ENCODE results near the gene MYBPC1. TPM values are rescaled to one million over a fixed set of nuclear protein-coding genes. Genes with fewer than 3 reads are reported as not detected.

Gene MYBPC1
- total and polyA plus RNA-seq, 2 of the 4 experiments (the other 2 are of a cell fraction) = not detected

DNA sequence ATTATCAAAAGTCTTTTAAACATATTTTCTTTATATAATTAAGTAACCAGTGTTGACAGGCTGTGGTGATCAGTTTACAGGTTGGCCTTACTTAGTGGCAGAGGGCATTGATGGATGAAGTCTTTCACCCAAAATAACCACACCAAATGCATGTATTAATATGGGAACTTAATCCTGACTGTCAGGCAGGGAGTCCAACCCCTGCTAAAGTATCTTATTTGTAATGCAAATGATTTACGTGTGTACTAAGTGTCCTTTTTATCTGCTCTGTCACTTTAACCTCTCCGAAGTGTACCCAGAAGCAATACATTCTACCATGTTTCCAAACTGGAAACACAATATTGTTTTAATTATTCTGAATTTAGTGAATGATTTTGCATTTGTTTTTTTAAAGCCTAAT is 1.4 kb downstream of the MYBPC1 start:
- H2AK5ac ChIP-seq (ENCODE audit: low read depth, low read length) = no peak overlapping the region
- no peak overlapping the region for H3K23ac ChIP-seq (ENCODE audit: low read depth, low read length)
- no peak overlapping the region for H2BK120ac ChIP-seq (ENCODE audit: low read depth, low read length)
- H3K4me3 ChIP-seq (ENCODE audit: insufficient read depth, low read depth, low read length) = no peak overlapping the region
- dilution Hi-C loops (cut with HindIII; ENCODE audit: low sequenced_read_pairs, unreplicated experiment) (no loop called here), intact Hi-C loops (cut with micrococcal nuclease) (no loop called here), in situ Hi-C loops (cut with MboI; ENCODE audit: low sequenced_read_pairs) (no loop called here)
- no peak overlapping the region for H3K56ac ChIP-seq (ENCODE audit: extremely low read depth, insufficient read depth, low read length)
- TF ChIP-seq RFX5 (IDR thresholded peaks at IDR 0.05; ENCODE audit: low read depth, low read length) = no peak
- no peak for TF ChIP-seq POLR2A (IDR thresholded peaks at IDR 0.05; ENCODE audit: low read depth, low read length)
- no peak for TF ChIP-seq CHD1 (IDR thresholded peaks at IDR 0.05; ENCODE audit: low read depth, low read length)
- TF ChIP-seq MAZ (IDR thresholded peaks at IDR 0.05; ENCODE audit: borderline replicate concordance, low read depth, low read length) = no peak
- no peak for TF ChIP-seq SMC3 (IDR thresholded peaks at IDR 0.05; ENCODE audit: low read depth, low read length)
- TF ChIP-seq, protein P1, sequence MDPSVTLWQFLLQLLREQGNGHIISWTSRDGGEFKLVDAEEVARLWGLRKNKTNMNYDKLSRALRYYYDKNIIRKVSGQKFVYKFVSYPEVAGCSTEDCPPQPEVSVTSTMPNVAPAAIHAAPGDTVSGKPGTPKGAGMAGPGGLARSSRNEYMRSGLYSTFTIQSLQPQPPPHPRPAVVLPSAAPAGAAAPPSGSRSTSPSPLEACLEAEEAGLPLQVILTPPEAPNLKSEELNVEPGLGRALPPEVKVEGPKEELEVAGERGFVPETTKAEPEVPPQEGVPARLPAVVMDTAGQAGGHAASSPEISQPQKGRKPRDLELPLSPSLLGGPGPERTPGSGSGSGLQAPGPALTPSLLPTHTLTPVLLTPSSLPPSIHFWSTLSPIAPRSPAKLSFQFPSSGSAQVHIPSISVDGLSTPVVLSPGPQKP (IDR thresholded peaks at IDR 0.05; ENCODE audit: borderline replicate concordance, low read depth, low read length) = no peak
- TF ChIP-seq CEBPB (IDR thresholded peaks at IDR 0.05; ENCODE audit: low read depth, low read length) = no peak
- no peak for TF ChIP-seq FOS (IDR thresholded peaks at IDR 0.05; ENCODE audit: low read depth, low read length)
- TF ChIP-seq, protein P2, sequence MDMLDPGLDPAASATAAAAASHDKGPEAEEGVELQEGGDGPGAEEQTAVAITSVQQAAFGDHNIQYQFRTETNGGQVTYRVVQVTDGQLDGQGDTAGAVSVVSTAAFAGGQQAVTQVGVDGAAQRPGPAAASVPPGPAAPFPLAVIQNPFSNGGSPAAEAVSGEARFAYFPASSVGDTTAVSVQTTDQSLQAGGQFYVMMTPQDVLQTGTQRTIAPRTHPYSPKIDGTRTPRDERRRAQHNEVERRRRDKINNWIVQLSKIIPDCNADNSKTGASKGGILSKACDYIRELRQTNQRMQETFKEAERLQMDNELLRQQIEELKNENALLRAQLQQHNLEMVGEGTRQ (IDR thresholded peaks at IDR 0.05; ENCODE audit: low read depth, low read length) = no peak
- TF ChIP-seq, protein P3, sequence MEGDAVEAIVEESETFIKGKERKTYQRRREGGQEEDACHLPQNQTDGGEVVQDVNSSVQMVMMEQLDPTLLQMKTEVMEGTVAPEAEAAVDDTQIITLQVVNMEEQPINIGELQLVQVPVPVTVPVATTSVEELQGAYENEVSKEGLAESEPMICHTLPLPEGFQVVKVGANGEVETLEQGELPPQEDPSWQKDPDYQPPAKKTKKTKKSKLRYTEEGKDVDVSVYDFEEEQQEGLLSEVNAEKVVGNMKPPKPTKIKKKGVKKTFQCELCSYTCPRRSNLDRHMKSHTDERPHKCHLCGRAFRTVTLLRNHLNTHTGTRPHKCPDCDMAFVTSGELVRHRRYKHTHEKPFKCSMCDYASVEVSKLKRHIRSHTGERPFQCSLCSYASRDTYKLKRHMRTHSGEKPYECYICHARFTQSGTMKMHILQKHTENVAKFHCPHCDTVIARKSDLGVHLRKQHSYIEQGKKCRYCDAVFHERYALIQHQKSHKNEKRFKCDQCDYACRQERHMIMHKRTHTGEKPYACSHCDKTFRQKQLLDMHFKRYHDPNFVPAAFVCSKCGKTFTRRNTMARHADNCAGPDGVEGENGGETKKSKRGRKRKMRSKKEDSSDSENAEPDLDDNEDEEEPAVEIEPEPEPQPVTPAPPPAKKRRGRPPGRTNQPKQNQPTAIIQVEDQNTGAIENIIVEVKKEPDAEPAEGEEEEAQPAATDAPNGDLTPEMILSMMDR (conservative IDR thresholded peaks at IDR 0.05; ENCODE audit: low read depth, low read length) = no peak
- no peak overlapping the region for H3K27ac ChIP-seq (ENCODE audit: insufficient read depth, low read length)
- no peak overlapping the region for H3K9ac ChIP-seq (ENCODE audit: low read depth, low read length)
- no peak overlapping the region for H3K14ac ChIP-seq (replicated peaks; ENCODE audit: low read depth, low read length)
- no peak overlapping the region for H2BK20ac ChIP-seq (ENCODE audit: low read depth, low read length)
- H2BK15ac ChIP-seq (ENCODE audit: low read depth, low read length) = no peak overlapping the region
- H2BK5ac ChIP-seq (ENCODE audit: low read depth, low read length, poor library complexity, severe bottlenecking) = no peak overlapping the region
- H3K27me3 ChIP-seq (ENCODE audit: control insufficient read depth, insufficient read depth, low read length) = no peaks in the 10 kb centered on the region
- H4K91ac ChIP-seq (ENCODE audit: insufficient read depth, low read depth, low read length) = no peak overlapping the region
- H3K36me3 ChIP-seq (ENCODE audit: control insufficient read depth, insufficient read depth, low read length) = no peaks in the 10 kb centered on the region
- H4K20me1 ChIP-seq (ENCODE audit: insufficient read depth, low read length) = no peaks in the 10 kb centered on the region
- no peak overlapping the region for H3K4ac ChIP-seq (ENCODE audit: low read depth, low read length)
- no peak overlapping the region for H2AK9ac ChIP-seq (replicated peaks; ENCODE audit: low read depth, low read length, poor library complexity)
- no TSS peak for BruUV-seq (replicated peaks)
- H3K18ac ChIP-seq (ENCODE audit: low read depth, low read length) = no peak overlapping the region
- no CpG with 5 or more reads among the region's 2 CpGs for WGBS, 2 experiments (ENCODE audit: extremely low coverage in 2 of 2, insufficient read length in 1 of 2)
- H4K5ac ChIP-seq (ENCODE audit: low read depth, low read length) = no peak overlapping the region
- POLR2A ChIA-PET (ENCODE audit: unreplicated experiment) = no interaction called here
- no peaks in the 10 kb centered on the region for H3K79me1 ChIP-seq (ENCODE audit: low read depth in 1 of 2, low read length in 2 of 2)
- ATAC-seq (ENCODE audit: low read depth) (no peak), DNase-seq (no peak)
- H3K4me1 ChIP-seq (ENCODE audit: control insufficient read depth, insufficient read depth, low read length) = no peaks in the 10 kb centered on the region
- no peak overlapping the region for H3K4me2 ChIP-seq (ENCODE audit: low read depth, low read length)
- H2AFZ ChIP-seq (replicated peaks; ENCODE audit: low read length, poor library complexity) = no peak overlapping the region
- no peaks in the 10 kb centered on the region for H3K9me1 ChIP-seq (ENCODE audit: insufficient read depth, low read length)
- no peak overlapping the region for H4K8ac ChIP-seq (ENCODE audit: low read depth in 2 of 2, low read length in 2 of 2)
- CTCF ChIA-PET = no interaction called here
- H3K9me3 ChIP-seq (ENCODE audit: control insufficient read depth, insufficient read depth, low read length) = no peaks in the 10 kb centered on the region

All from IMR-90 (cell line).